Ovary (tissue), 3 donors: ENCODE data around the gene ABHD6.
"Not testable (repeated sequence)": the region's sequence is repeated elsewhere in the genome, so short reads cannot be mapped to it uniquely, and the experiment has no call there.

Source experiments
- CTCF ChIP-seq, 3 donors: fragments of 450-650 bp in 2 of 3; fragments of 200-600 bp in 1 of 3; IDR thresholded peaks; one replicate each; pipeline versions ENCODE4 v1.5.1 to v1.8.0; 2016 to 2022; ENCODE audit warnings: antibody characterized with exemption in 3 of 3, mild to moderate bottlenecking in 1 of 3
- POLR2A ChIP-seq: fragments of 450-650 bp; IDR thresholded peaks from one replicate; pipeline ENCODE4 v1.6.1; 2017; ENCODE audit warnings: antibody characterized with exemption, mild to moderate bottlenecking, moderate library complexity
- donor health status: DM: no; HTN: no; CAD: no.

DNA sequence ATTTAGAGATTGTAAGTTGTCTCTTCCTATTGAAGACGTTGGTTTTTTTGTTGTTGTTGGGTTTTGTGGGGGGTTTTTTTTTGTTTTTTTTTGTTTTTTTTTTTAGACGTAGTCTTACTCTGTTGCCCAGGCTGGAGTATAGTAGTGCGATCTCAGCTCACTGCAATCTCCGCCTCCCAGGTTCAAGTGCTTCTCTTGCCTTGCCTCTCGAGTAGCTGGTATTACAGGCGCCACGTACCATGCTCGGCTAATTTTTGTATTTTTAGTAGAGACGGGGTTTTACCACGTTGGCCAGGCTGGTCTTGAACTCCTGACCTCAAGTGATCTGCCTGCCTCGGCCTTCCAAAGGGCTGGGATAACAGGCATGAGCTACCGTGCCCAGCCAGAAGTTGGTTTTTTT lies 101.6 kb downstream of the ABHD6 start:
- TF ChIP-seq CTCF (IDR thresholded peaks at IDR 0.05); POLR2A: not testable (repeated sequence)
